HG03097 (cell line): Measurements from ENCODE around the gene ECD.

Experiments used
- ATAC-seq: cut with Tn5 transposase; IDR thresholded peaks from one replicate; pipeline ENCODE4 v1.9.1; 2021; ENCODE audit not compliant: unreplicated experiment, low FRiP score

ECD gene

DNA sequence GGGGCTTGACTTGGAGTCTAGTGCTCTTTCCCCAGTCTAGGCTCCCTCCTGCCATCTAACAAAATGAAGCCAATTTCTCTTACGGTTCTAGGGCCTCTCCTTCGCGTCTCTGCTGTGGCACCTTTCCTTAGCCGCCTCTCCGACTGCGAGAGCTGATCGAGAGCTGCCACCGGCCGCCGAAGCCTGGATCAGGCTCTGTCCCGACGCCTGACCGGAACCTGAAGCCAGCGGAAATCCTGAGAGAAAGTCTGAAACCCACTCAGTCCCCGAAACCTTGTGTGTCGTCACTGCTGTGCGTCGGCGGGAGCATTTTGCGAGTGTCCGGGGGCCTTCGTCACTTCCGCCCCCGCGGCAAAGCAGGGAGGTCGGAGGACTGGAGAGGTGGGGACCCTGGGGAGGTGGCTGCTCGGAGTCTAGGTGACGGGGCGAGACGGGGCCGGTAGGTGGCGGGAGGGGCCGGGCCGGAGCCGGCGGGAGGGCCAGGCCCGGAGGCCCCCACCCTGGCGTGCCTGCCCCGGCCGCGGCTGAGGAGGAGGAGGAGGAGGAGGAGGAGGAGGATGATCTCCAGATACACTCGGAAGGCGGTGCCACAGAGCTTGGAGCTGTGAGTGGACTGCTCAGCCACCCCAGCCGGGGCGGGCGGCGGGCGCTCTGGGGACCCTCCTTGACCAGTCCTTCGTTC lies at the start of gene ECD, which contains the start of gene FAM149B1:
Gene ECD, minus strand, starts transcription at position 226 of the 682 bp plus-strand sequence. CDS start 4,071 bp downstream, outside the sequence.
Gene FAM149B1, plus strand, starts transcription at position 337 of the 682 bp plus-strand sequence. Its CDS starts 221 bp downstream, at position 558.
- peak; percentile 89 for ATAC-seq

DNA sequence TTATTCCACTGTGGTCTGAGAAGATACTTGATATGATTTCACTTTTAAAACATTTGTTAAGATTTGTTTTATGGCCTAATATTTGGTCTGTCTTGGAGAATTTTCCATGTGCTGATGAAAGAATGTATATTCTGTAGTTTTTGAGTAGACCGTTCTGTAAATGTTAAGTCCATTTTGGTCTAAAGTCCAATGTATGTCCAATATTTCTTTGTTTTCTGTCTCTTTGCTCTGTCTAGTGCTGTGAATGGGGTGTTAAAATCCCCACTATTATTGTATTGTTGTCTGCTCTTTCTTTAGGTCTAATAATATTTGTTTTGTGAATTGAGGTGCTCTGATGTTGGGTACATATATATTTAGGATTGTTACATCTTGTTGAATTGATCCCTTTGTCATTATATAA lies 47.9 kb upstream of the ECD start:
- no peak for ATAC-seq

- no peak for ATAC-seq
These were observed 43.5 kb upstream of the ECD start for GRCh38 chr10:73211106-73211811.

DNA sequence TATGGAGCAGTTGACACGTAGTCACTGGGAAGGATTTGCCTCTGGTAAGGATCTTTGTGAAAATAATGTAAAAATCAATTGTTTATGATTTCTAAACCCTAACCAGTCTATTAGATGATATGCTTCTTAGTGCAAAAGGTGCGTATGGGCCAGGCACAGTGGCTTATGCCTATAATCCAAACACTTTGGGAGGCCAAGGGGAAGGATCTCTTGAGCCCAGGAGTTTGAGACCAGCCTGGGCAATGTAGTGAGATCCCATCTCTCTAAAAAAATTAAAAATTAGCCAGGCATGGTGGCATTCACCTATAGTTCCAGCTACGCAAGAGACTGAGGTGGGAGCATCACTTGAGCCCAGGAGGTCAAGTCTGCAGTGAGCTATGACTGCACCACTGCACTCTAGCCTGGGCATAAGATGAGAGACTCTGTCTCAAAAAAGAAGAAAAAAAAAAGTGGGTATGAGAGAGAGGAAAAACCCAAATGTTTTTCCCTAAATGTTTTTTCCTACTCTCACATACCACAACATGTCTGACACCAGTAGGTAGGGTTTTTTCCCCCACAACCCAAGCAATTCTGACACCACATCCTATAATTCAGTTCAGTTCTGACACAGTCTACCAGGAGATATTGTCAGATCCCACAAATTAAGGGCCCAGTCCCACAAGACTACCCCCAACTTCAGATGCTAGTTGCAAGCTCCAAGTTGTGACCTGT lies 42.7 kb upstream of the ECD start:
- ATAC-seq = no peak

- no peak for ATAC-seq
These were observed 41.9 kb upstream of the ECD start for GRCh38 chr10:73209705-73210104.

GRCh38 chr10:73207883-73208282 lies 40.1 kb upstream of the ECD start:
- ATAC-seq = no peak

DNA sequence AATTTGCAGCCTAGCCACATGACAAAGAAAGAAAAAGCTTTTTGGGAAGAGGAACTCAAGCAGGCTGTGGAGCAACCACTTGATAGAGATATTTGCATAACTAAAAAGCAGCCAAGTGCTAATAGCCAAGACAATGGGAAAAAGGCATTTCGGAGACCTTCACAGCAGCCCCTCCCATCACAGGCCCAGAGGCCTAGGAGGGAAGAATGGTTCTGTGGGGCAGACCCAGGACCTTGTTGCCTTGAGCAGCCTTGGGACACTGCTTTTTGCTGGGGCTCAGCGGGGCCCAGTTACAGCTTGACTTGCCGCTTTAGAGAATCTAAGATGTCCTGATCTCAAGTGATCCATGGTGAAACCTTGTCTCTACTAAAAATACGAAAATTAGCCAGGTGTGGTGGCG lies 38.6 kb upstream of the ECD start:
- no peak for ATAC-seq

DNA sequence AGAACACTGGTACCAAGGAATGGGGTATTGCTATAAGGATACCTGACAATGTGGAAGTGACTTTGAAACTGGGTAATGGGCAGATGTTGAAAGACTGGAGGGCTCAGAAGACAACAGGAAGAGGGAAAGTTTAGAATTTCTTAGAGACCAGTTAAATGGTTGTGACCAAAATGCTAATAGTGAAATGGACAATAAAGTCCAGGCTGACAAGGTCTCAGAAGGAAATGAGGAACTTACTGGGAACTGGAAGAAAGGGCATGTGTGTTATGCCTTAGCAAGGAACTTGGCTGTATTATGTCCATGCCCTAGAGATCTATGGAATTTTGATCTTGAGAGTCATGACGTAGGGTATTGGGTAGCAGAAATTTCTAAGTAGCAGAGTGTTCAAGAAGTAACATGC lies 38.1 kb upstream of the ECD start:
- ATAC-seq = no peak

- no peak for ATAC-seq
These were observed 37.3 kb upstream of the ECD start for GRCh38 chr10:73205081-73205480.

GRCh38 chr10:73190188-73190587 lies 22.4 kb upstream of the ECD start:
- no peak for ATAC-seq

- ATAC-seq = no peak
These were observed 18.5 kb upstream of the ECD start for GRCh38 chr10:73186266-73186665.

DNA sequence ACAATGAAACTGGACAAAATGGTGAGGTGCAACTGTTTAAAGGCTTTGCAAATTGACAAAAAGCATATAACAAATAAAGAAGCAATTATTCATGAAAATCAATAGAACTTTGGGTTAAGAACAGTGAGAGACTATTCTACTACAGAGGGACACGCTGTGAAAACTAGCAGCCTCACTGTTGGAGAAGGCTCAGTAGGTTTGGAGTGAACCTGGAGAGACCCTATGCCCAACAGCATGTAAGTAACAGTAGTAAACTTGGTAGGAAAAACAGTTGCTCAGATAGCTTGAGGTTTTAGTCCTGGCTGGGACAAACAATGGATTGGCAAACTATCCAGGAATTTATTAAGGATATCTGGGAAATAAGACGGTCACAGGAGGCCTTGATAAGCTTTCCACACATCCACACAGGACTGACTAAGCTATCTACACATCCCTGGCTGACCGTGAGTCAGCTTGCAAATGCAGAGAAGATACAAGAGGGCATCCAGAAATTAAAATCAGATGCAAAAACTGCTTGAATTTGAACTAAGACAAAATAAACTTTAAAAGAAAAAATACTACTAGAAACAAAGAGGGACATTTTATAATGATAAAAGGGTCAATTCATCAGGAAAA lies 16.0 kb upstream of the ECD start:
- ATAC-seq = no peak

- ATAC-seq = no peak
These were observed 14.8 kb upstream of the ECD start for GRCh38 chr10:73182568-73182967.

DNA sequence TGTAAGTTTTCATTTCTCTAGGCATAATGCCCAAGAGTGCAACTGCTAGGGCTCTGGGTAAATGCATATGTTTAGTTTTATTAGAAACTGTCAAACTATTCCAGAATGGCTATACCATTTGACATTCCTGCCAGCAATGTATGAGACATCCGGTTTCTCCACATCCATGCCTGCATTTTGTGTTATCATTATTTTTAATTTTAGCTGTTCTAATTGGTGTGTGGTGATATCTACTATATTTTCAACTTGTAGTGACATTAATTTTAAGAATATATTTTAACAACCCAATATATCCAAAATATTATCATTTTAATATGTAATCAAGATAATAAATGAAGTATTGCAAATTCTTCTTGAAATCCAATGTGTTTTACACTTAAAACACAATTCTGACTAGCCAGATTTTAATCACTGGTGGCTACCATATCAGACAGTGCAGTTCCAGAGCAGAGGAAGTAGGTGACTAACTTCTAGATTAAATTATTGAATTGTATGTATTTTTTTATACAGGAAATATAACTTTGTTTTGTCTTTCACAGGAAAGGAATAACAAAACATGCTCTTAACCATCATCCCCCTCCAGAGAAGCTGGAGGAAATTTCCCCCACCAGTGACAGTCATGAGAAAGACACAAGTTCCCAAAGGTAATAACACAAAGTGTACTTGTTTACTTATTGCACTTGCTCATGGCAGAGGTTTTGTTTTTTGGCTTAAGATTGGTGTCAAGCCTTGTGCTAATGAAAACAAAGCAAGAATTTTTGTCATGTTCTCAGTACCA lies 6.5 kb upstream of the ECD start:
- ATAC-seq = no peak

GRCh38 chr10:73172867-73173266 lies 5.1 kb upstream of the ECD start:
- ATAC-seq = no peak

DNA sequence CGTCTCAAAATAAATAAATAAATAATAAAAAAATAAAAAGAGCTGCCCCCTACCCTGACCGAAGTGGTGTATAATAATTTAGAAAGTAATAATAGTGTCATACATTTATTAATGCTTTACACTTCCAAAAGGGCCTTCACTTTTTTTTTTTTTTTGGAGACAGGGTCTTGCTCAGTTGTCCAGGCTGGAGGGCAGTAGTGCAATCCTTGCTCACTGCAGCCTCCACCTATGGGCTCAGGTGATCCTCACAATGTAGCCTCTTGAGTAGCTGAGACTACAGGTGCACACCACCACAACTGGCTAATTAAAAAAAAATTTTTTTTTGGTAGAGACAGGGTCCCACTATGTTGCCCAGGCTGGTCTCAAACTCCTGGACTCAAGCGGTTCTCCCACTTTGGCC lies 1.5 kb upstream of the ECD start:
- ATAC-seq = no peak

- no peak for ATAC-seq
These were observed 626 bp upstream of the ECD start for GRCh38 chr10:73168465-73168803.

DNA sequence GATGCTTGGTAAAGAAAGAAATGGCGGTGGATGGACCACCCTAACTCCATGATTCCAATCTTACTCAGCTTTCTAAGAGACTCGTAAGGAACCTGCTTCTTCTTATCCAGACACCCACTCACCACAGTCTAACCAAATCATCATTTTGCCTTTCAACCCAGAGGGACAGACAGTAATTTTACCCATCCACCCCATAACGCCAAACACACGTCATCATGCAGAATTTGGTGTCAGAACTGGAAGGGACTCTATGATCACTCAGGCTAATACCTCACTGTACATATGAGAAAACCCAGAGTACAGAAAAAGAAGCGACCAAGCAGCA lies 388 bp downstream of the ECD start:
- no peak for ATAC-seq

GRCh38 chr10:73166972-73167371 lies 836 bp downstream of the ECD start:
- no peak for ATAC-seq

DNA sequence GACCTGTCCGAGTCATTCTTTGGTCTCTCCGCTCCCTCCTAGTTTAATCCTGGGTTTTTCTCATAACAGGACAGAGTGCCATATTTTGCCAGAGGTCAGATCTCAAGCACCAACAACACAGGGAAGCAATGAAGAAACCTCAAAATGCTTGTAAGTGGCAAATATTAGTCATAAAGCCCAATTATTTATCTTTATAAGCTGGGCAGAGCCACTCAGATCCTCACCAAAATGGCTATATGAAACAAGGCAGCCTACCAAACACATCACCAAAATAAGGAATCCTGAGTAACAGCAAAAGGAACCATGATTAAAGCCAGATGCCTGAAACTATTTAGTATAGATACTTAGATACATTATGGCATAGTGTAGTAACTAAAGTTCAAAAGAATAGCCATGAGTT lies 4.7 kb downstream of the ECD start:
- ATAC-seq = no peak

GRCh38 chr10:73161662-73162061 lies 6.1 kb downstream of the ECD start:
- ATAC-seq = no peak
